CD14-positive monocyte (primary cell): ENCODE data around the gene OBSCN. TPM values are rescaled to one million over a fixed set of nuclear protein-coding genes. Genes with fewer than 3 reads are reported as not detected.

Experiments
- DNase-seq, 3 donors: peaks; one replicate each; pipeline ENCODE4 v3.0.0-alpha.2; 2011 to 2022
- H2AFZ ChIP-seq: 2 replicates; pipeline ENCODE4 v1.6.0; 2012; ENCODE audit warnings: mild to moderate bottlenecking, low read depth, low read length, inconsistent platforms; ENCODE audit not compliant: insufficient read depth, poor library complexity, severe bottlenecking
- H3K27ac ChIP-seq, 2 donors: 1 replicate in 1 of 2; 2 replicates in 1 of 2; pipeline ENCODE4 v1.5.1; 2012 to 2013; ENCODE audit warnings: low read length in 2 of 2, control low read depth in 1 of 2, inconsistent platforms in 1 of 2, low read depth in 1 of 2, mild to moderate bottlenecking in 1 of 2
- H3K27me3 ChIP-seq, 2 donors: one replicate each; pipeline versions ENCODE4 v1.6.0 to v1.6.1; 2011 to 2013; ENCODE audit warnings: low read length in 2 of 2; ENCODE audit not compliant: control insufficient read depth in 2 of 2, insufficient read depth in 2 of 2
- H3K36me3 ChIP-seq, 2 donors: replicated peaks in 1 of 2; 1 replicate in 1 of 2; 2 replicates in 1 of 2; pipeline versions ENCODE4 v1.5.1 to v1.6.1; 2012 to 2013; ENCODE audit warnings: low read length in 2 of 2, control low read depth in 1 of 2, inconsistent platforms in 1 of 2, mild to moderate bottlenecking in 1 of 2; ENCODE audit not compliant: insufficient read depth in 2 of 2, control insufficient read depth in 1 of 2
- H3K4me1 ChIP-seq, 2 donors: 1 replicate in 1 of 2; 2 replicates in 1 of 2; pipeline versions ENCODE4 v1.5.1 to v1.6.1; 2012 to 2013; ENCODE audit warnings: low read length in 2 of 2, control low read depth in 1 of 2, inconsistent platforms in 1 of 2, mild to moderate bottlenecking in 1 of 2, moderate library complexity in 1 of 2; ENCODE audit not compliant: insufficient read depth in 2 of 2, control insufficient read depth in 1 of 2
- H3K4me2 ChIP-seq: replicated peaks from 2 replicates; pipeline ENCODE3; 2012; ENCODE audit warnings: low read length, moderate library complexity, mild to moderate bottlenecking; ENCODE audit not compliant: poor library complexity, severe bottlenecking; ENCODE audit errors: extremely low read depth
- H3K4me3 ChIP-seq, 3 experiments: fragments of 200-600 bp in 1 of 3; sonication (generic) in 1 of 3; replicated peaks in 1 of 3; 1 replicate in 2 of 3; 2 replicates in 1 of 3; pipeline ENCODE4 v1.5.1; 2011 to 2013; ENCODE audit warnings: low read length in 3 of 3, mild to moderate bottlenecking in 3 of 3, control low read depth in 2 of 3, low read depth in 2 of 3, inconsistent platforms in 1 of 3, moderate library complexity in 1 of 3
- H3K79me2 ChIP-seq: 2 replicates; pipeline ENCODE4 v1.6.0; 2012; ENCODE audit warnings: mild to moderate bottlenecking, control low read depth, inconsistent platforms, low read length, moderate library complexity; ENCODE audit not compliant: insufficient read depth
- H3K9ac ChIP-seq: 2 replicates; pipeline ENCODE4 v1.6.0; 2017; ENCODE audit warnings: low read length, mild to moderate bottlenecking; ENCODE audit not compliant: insufficient read depth, poor library complexity, severe bottlenecking
- H3K9me3 ChIP-seq, 2 donors: replicated peaks in 1 of 2; 1 replicate in 1 of 2; 2 replicates in 1 of 2; pipeline versions ENCODE4 v1.5.1 to v1.6.1; 2012 to 2013; ENCODE audit warnings: low read length in 2 of 2, control low read depth in 1 of 2; ENCODE audit not compliant: control insufficient read depth in 1 of 2, insufficient read depth in 1 of 2
- H4K20me1 ChIP-seq: 2 replicates; pipeline ENCODE4 v1.6.0; 2012; ENCODE audit warnings: mild to moderate bottlenecking, low read length, control low read depth, moderate library complexity; ENCODE audit not compliant: insufficient read depth
- H3K27ac Mint-ChIP-seq, 7 donors: one replicate each; pipeline ENCODE4 v1.8.0; 2020; ENCODE audit warnings: mild to moderate bottlenecking in 7 of 7, mixed read lengths in 7 of 7, moderate library complexity in 6 of 7, inconsistent platforms in 2 of 7
- H3K27me3 Mint-ChIP-seq, 3 donors: one replicate each; pipeline ENCODE4 v1.8.0; 2021 to 2022; ENCODE audit warnings: low read depth in 3 of 3, mild to moderate bottlenecking in 3 of 3, mixed read lengths in 3 of 3, moderate library complexity in 3 of 3, inconsistent platforms in 1 of 3
- H3K36me3 Mint-ChIP-seq, 2 donors: one replicate each; pipeline ENCODE4 v1.8.0; 2020; ENCODE audit warnings: mixed read lengths in 2 of 2, inconsistent platforms in 1 of 2, mild to moderate bottlenecking in 1 of 2
- H3K4me1 Mint-ChIP-seq: one replicate; pipeline ENCODE4 v1.8.0; 2020; ENCODE audit warnings: mild to moderate bottlenecking, mixed read lengths
- H3K4me3 Mint-ChIP-seq, 2 donors: one replicate each; pipeline ENCODE4 v1.8.0; 2020; ENCODE audit warnings: mild to moderate bottlenecking in 2 of 2, mixed read lengths in 2 of 2, moderate library complexity in 1 of 2
- H3K9me3 Mint-ChIP-seq, 7 donors: one replicate each; pipeline ENCODE4 v1.8.0; 2020 to 2022; ENCODE audit warnings: mixed read lengths in 7 of 7, mild to moderate bottlenecking in 6 of 7, moderate library complexity in 6 of 7, inconsistent platforms in 2 of 7
- WGBS: methylation state at CpG from one replicate; pipeline ENCODE4 v1.1.5; 2013; ENCODE audit warnings: missing lambda C conversion rate; ENCODE audit not compliant: insufficient coverage; 5-methylcytosine and 5-hydroxymethylcytosine counted together
- intact Hi-C, 2 donors: fragments of 100-400 bp; cut with micrococcal nuclease; formaldehyde crosslinking; loops; one replicate each; pipeline versions ENCODE4 v1.15.0 to v1.15.1; 2023
- polyA plus RNA-seq, 3 donors: library from polyadenylated mRNA; depleted of rRNA in 1 of 3; unstranded in 2 of 3; stranded (reverse) in 1 of 3; fragments of 300-500 nt in 2 of 3; fragments of >200 nt in 1 of 3; fragmentation: Illumina TruSeq in 2 of 3; gene quantifications; 1 replicate in 2 of 3; 2 replicates in 1 of 3; pipeline ENCODE4 v1.2.3, GENCODE V29; 2012 to 2021
- TF ChIP-seq, protein P1 (sequence below): fragments of 200-600 bp; IDR thresholded peaks from one replicate; pipeline ENCODE4 v1.8.0; 2022; ENCODE audit warnings: antibody characterized with exemption, mild to moderate bottlenecking

Gene OBSCN
- polyA plus RNA-seq, 3 donors: 0.57 to 1.5 (median 0.76) TPM

DNA sequence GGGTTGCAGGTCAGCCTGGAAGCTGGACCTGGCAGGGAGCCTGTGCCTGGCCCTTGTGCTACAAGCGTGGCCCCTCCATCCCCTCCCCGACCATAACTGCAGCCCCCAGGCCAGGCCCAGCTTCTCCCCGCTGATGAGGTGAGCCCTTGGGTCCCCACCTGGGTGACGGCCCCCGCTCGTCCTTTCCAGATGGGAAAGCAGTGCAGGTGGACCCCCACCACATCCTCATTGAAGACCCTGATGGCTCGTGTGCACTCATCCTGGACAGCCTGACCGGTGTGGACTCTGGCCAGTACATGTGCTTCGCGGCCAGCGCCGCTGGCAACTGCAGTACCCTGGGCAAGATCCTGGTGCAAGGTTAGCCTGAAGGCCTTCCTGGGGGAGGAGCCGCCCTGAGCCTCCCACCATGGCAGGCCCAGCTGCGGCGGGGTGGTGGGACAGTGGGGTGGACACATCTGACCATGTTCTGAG lies 141.9 kb downstream of the OBSCN start:
- H3K9ac ChIP-seq: no peak overlapping the region

DNA sequence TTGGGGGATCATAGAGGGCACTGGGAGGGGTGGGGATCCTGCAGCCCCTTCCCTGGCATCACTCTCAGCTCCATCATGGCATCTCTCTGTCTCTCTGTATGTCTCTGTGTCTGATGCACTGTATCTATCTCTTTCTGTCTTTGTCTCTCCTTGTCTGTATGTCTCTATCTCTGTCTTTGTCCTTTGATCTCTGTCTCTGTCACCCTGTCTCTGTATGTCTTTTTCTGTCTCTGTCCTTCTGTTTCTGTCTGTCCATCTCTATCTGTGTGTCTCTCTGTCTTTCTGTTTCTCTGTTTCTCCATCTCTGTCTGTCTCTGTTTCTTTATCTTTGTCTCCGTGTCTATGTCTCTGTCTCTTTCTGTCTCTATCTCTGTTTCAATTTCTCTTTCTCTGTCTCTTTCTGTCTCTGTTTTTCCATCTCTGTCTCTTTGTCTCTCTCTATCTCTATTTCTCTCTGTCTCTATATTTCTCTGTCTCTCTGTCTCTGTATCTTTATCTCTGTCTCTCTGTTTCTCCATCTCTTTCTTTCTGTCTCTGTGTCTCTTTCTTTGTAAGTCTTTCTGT lies 142.4 kb downstream of the OBSCN start:
- Mint-ChIP-seq H3K9me3 (no peaks in the 10 kb centered on the region), H3K27me3 (peaks cover 0 to 2% (median 0%) of the 10 kb centered on the region in 3 donors), H3K27ac (no peak overlapping the region), H3K4me3 (no peak overlapping the region), H3K4me1 (no peaks in the 10 kb centered on the region), H3K36me3 (no peaks in the 10 kb centered on the region)
- no peaks in the 10 kb centered on the region for H3K79me2 ChIP-seq
- no peaks in the 10 kb centered on the region for H3K27me3 ChIP-seq
- H2AFZ ChIP-seq: no peak overlapping the region
- intact Hi-C loops: no loop called here
- no peaks in the 10 kb centered on the region for H3K9me3 ChIP-seq
- no peak overlapping the region for H3K9ac ChIP-seq
- no peak for DNase-seq
- TF ChIP-seq, protein P1, sequence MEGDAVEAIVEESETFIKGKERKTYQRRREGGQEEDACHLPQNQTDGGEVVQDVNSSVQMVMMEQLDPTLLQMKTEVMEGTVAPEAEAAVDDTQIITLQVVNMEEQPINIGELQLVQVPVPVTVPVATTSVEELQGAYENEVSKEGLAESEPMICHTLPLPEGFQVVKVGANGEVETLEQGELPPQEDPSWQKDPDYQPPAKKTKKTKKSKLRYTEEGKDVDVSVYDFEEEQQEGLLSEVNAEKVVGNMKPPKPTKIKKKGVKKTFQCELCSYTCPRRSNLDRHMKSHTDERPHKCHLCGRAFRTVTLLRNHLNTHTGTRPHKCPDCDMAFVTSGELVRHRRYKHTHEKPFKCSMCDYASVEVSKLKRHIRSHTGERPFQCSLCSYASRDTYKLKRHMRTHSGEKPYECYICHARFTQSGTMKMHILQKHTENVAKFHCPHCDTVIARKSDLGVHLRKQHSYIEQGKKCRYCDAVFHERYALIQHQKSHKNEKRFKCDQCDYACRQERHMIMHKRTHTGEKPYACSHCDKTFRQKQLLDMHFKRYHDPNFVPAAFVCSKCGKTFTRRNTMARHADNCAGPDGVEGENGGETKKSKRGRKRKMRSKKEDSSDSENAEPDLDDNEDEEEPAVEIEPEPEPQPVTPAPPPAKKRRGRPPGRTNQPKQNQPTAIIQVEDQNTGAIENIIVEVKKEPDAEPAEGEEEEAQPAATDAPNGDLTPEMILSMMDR: no peak
- WGBS: 100% methylated on average over 1 of the region's 1 CpG
- no peaks in the 10 kb centered on the region for H3K4me1 ChIP-seq
- H3K4me3 ChIP-seq: no peak overlapping the region
- no peaks in the 10 kb centered on the region for H4K20me1 ChIP-seq
- H3K4me2 ChIP-seq: no peak overlapping the region
- no peak overlapping the region for H3K27ac ChIP-seq
- H3K36me3 ChIP-seq: no peaks in the 10 kb centered on the region

More for the DNA sequence above, 141.9 kb downstream of the OBSCN start:
- DNase-seq: no peak
- no peak overlapping the region for H2AFZ ChIP-seq
- no peaks in the 10 kb centered on the region for H4K20me1 ChIP-seq
- H3K79me2 ChIP-seq: no peaks in the 10 kb centered on the region
- Mint-ChIP-seq H3K27ac (no peak overlapping the region), H3K9me3 (peaks cover 0 to 1% (median 0%) of the 10 kb centered on the region in 7 donors), H3K36me3 (no peaks in the 10 kb centered on the region), H3K4me3 (no peak overlapping the region), H3K4me1 (no peaks in the 10 kb centered on the region), H3K27me3 (peaks cover 0 to 2% (median 0%) of the 10 kb centered on the region in 3 donors)
- WGBS: 95% methylated on average over 11 of the region's 15 CpGs
- no peak overlapping the region for H3K27ac ChIP-seq
- peaks cover 0 to 3% of the 10 kb centered on the region in 2 donors for H3K9me3 ChIP-seq
- TF ChIP-seq, protein P1: no peak
- no peak overlapping the region for H3K4me2 ChIP-seq
- no peaks in the 10 kb centered on the region for H3K4me1 ChIP-seq
- intact Hi-C loops: no loop called here
- H3K4me3 ChIP-seq: no peak overlapping the region
- no peaks in the 10 kb centered on the region for H3K36me3 ChIP-seq
- H3K27me3 ChIP-seq: no peaks in the 10 kb centered on the region
